Effector memory CD4-positive, alpha-beta T cell (primary cell): Measurements from ENCODE around the gene KRTAP5-9.
"Not testable (repeated sequence)": the region's sequence is repeated elsewhere in the genome, so short reads cannot be mapped to it uniquely, and the experiment has no call there.

Experiments used
- DNase-seq, 3 donors: peaks; one replicate each; pipeline ENCODE4 v3.0.0-alpha.2; 2020
- H3K27ac ChIP-seq: 2 replicates; pipeline ENCODE4 v1.7.0; 2013; ENCODE audit warnings: mild to moderate bottlenecking, low read length, moderate library complexity; ENCODE audit not compliant: insufficient read depth, poor library complexity, severe bottlenecking
- H3K27me3 ChIP-seq: replicated peaks from 2 replicates; pipeline ENCODE4 v1.7.0; 2013; ENCODE audit warnings: mild to moderate bottlenecking, low read length; ENCODE audit not compliant: insufficient read depth, control insufficient read depth, poor library complexity, severe bottlenecking
- H3K36me3 ChIP-seq: 2 replicates; pipeline ENCODE4 v1.7.0; 2013; ENCODE audit warnings: mild to moderate bottlenecking, low read length, moderate library complexity; ENCODE audit not compliant: control insufficient read depth, insufficient read depth
- H3K4me1 ChIP-seq: 2 replicates; pipeline ENCODE4 v1.7.0; 2013; ENCODE audit warnings: low read length, mild to moderate bottlenecking; ENCODE audit not compliant: control insufficient read depth, insufficient read depth, poor library complexity, severe bottlenecking
- H3K4me3 ChIP-seq: 2 replicates; pipeline ENCODE4 v1.7.0; 2013; ENCODE audit warnings: low read length, low read depth, mild to moderate bottlenecking; ENCODE audit not compliant: insufficient read depth, poor library complexity, severe bottlenecking
- H3K9me3 ChIP-seq: 2 replicates; pipeline ENCODE4 v1.7.0; 2013; ENCODE audit warnings: mild to moderate bottlenecking, low read length, moderate library complexity; ENCODE audit not compliant: control insufficient read depth

KRTAP5-9 gene

GRCh38 chr11:71507102-71507501 is 41.1 kb upstream of the KRTAP5-9 start:
- Histone ChIP-seq H3K27ac (no peak overlapping the region), H3K36me3 (peaks cover 7% of the 10 kb centered on the region), H3K27me3 (no peaks in the 10 kb centered on the region), H3K4me3 (no peak overlapping the region), H3K4me1 (no peaks in the 10 kb centered on the region), H3K9me3 (peaks cover 4% of the 10 kb centered on the region)
- DNase-seq, result no peak

DNA sequence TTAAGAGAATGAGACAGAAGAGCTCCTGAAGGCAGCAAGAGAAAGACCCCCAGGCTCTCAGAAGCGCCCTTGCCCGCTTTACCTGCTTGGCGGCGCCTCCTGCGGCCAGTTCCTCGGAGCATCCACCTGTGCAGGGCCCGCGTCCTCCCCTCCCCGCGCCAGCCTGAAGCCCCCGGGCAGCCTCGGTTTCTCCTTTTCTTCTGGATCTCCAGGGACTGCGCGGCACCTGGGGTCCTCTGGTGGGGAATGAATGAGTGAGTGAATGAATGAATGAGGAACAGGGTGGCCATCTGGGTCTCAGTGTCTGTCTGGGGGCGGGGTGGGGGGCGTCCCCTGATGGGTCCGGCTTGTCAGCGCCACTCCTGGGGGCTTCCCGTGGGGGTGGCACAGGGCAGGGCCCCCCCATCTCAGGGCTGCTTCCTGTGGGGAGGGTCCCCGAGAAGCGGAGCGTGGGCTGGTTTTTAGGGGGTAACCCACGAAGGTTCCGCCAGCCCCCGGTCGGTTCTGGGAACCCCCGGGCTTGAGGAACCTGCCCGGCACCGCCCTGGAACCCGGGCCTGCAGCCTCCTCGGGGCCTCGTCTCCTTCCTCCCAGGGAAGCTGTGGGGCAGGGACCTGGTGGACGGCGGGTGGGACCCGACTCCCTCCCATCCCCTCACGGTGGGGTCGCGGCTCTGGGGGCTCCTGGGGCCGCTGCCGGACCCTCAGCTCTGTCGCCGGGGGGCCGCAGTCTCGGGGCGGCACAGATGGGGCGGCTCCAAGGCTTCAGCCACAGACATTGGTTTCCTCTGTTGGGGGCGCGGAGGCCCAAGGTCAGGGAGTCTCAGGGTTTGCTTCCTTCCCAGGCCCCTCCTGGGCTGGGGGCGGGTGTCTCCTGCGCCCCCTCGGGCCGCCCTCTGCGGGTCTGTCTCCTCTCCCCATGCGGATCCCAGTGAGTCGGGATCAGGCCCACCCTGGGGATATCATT is 29.4 kb upstream of the KRTAP5-9 start:
- H3K4me1 ChIP-seq, result no peaks in the 10 kb centered on the region
- no peaks in the 10 kb centered on the region for H3K9me3 ChIP-seq
- H3K36me3 ChIP-seq, result no peaks in the 10 kb centered on the region
- no peak for DNase-seq
- no peak overlapping the region for H3K4me3 ChIP-seq
- H3K27me3 ChIP-seq, result no peaks in the 10 kb centered on the region
- no peak overlapping the region for H3K27ac ChIP-seq

- no peaks in the 10 kb centered on the region for H3K4me1 ChIP-seq
- H3K9me3 ChIP-seq, result no peaks in the 10 kb centered on the region
- H3K36me3 ChIP-seq, result no peaks in the 10 kb centered on the region
- no peak overlapping the region for H3K4me3 ChIP-seq
- no peaks in the 10 kb centered on the region for H3K27me3 ChIP-seq
- DNase-seq, result no peak
- no peak overlapping the region for H3K27ac ChIP-seq
Observed at GRCh38 chr11:71519546-71519945, 28.7 kb upstream of the KRTAP5-9 start.

GRCh38 chr11:71525188-71525937 is 22.9 kb upstream of the KRTAP5-9 start:
- Histone ChIP-seq H3K27me3 (no peaks in the 10 kb centered on the region), H3K36me3 (no peaks in the 10 kb centered on the region), H3K4me3 (no peak overlapping the region), H3K27ac (no peak overlapping the region), H3K4me1 (no peaks in the 10 kb centered on the region), H3K9me3 (no peaks in the 10 kb centered on the region)
- DNase-seq, result no peak

- no peak for DNase-seq
- no peaks in the 10 kb centered on the region for H3K36me3 ChIP-seq
- H3K27ac ChIP-seq, result no peak overlapping the region
- H3K9me3 ChIP-seq, result no peaks in the 10 kb centered on the region
- no peaks in the 10 kb centered on the region for H3K4me1 ChIP-seq
- no peaks in the 10 kb centered on the region for H3K27me3 ChIP-seq
- H3K4me3 ChIP-seq, result no peak overlapping the region
Observed at GRCh38 chr11:71525938-71526495, 22.2 kb upstream of the KRTAP5-9 start.

- not testable (repeated sequence) for H3K27ac ChIP-seq, H3K9me3 ChIP-seq, H3K4me1 ChIP-seq, H3K4me3 ChIP-seq, H3K36me3 ChIP-seq, H3K27me3 ChIP-seq, DNase-seq
Observed at GRCh38 chr11:71526796-71527575, 21.2 kb upstream of the KRTAP5-9 start, which contains the start of gene KRTAP5-7. Gene KRTAP5-7 (plus strand): TSS chr11:71527267. CDS start chr11:71527301, 34 bp downstream.

DNA sequence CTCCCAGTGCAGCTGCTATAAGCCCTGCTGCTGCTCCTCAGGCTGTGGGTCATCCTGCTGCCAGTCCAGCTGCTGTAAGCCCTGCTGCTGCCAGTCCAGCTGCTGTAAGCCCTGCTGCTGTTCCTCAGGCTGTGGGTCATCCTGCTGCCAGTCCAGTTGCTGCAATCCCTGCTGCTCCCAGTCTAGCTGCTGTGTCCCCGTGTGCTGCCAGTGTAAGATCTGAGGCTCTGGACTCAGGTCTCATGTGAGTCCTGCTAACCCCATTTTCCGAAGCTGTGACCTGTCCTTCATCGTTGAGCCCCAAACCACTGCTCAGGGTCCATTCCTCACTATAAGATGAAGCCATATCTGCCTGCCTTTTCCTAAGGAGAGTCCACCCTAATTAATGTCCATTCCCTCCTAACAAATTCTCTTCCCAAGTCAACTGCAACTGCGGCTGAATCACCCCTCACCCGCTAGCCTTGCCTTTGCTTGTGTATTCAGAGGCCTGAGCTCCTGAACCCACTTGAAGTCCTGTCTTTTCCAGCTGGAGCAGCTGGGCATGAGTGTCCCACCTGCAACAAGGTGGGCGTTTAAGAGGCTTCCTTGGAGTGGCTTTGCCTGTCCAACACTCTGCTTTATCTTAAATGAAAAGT is 20.5 kb upstream of the KRTAP5-9 start:
- Histone ChIP-seq H3K27me3 (no peaks in the 10 kb centered on the region), H3K36me3 (no peaks in the 10 kb centered on the region), H3K27ac (no peak overlapping the region), H3K4me3 (no peak overlapping the region), H3K9me3 (no peaks in the 10 kb centered on the region), H3K4me1 (no peaks in the 10 kb centered on the region)
- DNase-seq, result no peak

DNA sequence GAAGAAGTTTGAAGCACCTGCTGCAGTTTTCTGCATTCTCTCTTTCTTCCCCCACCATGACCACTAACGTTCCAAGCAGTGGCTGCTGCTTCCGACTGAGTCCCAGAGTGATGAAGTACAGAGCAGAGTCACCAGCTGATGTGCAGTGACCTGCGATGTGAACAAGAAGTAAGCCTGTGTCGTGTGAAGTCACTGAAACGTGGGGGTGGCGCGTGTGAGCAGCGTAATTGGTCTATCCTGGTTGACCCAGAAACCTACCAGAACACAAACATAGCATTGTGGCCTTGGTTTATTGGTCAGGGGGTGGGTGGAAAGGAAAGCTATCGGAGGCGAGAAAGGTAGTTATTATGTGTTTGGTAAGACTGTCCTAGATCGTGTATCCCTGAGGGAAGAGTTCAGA is 17.6 kb upstream of the KRTAP5-9 start:
- H3K27ac ChIP-seq, result no peak overlapping the region
- no peak overlapping the region for H3K4me3 ChIP-seq
- no peak for DNase-seq
- H3K4me1 ChIP-seq, result no peaks in the 10 kb centered on the region
- H3K36me3 ChIP-seq, result no peaks in the 10 kb centered on the region
- H3K9me3 ChIP-seq, result no peaks in the 10 kb centered on the region
- no peaks in the 10 kb centered on the region for H3K27me3 ChIP-seq

GRCh38 chr11:71532036-71532610 is 16.1 kb upstream of the KRTAP5-9 start:
- Histone ChIP-seq H3K9me3 (no peaks in the 10 kb centered on the region), H3K27me3 (no peaks in the 10 kb centered on the region), H3K4me3 (no peak overlapping the region), H3K36me3 (no peaks in the 10 kb centered on the region), H3K4me1 (no peaks in the 10 kb centered on the region), H3K27ac (no peak overlapping the region)
- no peak for DNase-seq
